ENCODE results near the gene ADAM10. TPM values are rescaled to one million over a fixed set of nuclear protein-coding genes. Genes with fewer than 3 reads are reported as not detected.

Gene ADAM10
- total RNA-seq, 1 experiment from 2014 or later: 159 TPM

GRCh38 chr15:58717357-58717756 is 32.1 kb downstream of the ADAM10 start:
- no peak overlapping the region for H3K4me3 Mint-ChIP-seq
- H3K4me1 ChIP-seq (ENCODE audit: insufficient read depth, low read length): no peaks in the 10 kb centered on the region
- H2BK12ac ChIP-seq (ENCODE audit: insufficient read length, low read depth, low read length): no peak overlapping the region
- peaks cover 5 to 9% of the 10 kb centered on the region in 2 experiments for H3K4me1 Mint-ChIP-seq
- no peaks in the 10 kb centered on the region for H3K23me2 ChIP-seq (ENCODE audit: insufficient read length, low read depth, low read length, poor library complexity, severe bottlenecking)
- no peak overlapping the region for H2BK15ac ChIP-seq (ENCODE audit: low read depth, low read length)
- no peak overlapping the region for H3K27ac Mint-ChIP-seq
- no peak overlapping the region for H3K56ac ChIP-seq (ENCODE audit: insufficient read length, low read depth, low read length)
- H3K4ac ChIP-seq (ENCODE audit: low read depth, low read length): no peak overlapping the region
- H3K79me2 ChIP-seq (ENCODE audit: insufficient read depth, low read length): peaks cover 2% of the 10 kb centered on the region; the same call in 1 of the 2 replicates
- peaks cover 5 to 18% (median 11%) of the 10 kb centered on the region in 3 experiments; a peak in 6 of 7 replicates for H3K36me3 Mint-ChIP-seq (ENCODE audit: insufficient read depth in 1 of 3, low read depth in 3 of 3)
- no peak overlapping the region for H3K27ac ChIP-seq (ENCODE audit: insufficient read length, low read depth, low read length)
- H3K4me2 ChIP-seq (ENCODE audit: insufficient read depth, insufficient read length, low read length): no peak overlapping the region
- no peak overlapping the region for H2AFZ ChIP-seq (ENCODE audit: low read length)
- H4K91ac ChIP-seq (ENCODE audit: insufficient read length, low read depth, low read length): no peak overlapping the region
- no peak overlapping the region for H2BK120ac ChIP-seq (ENCODE audit: low read depth, low read length, poor library complexity, severe bottlenecking)
- H3K79me1 ChIP-seq (ENCODE audit: insufficient read depth, low read depth, low read length, poor library complexity, severe bottlenecking): peaks cover 9% of the 10 kb centered on the region
- WGBS (ENCODE audit: extremely low coverage, insufficient read length, low lambda C conversion rate): no CpG with 5 or more reads among the region's 2 CpGs
- H3K23ac ChIP-seq (ENCODE audit: insufficient read length, low read depth, low read length): no peak overlapping the region
- no peak overlapping the region for H2BK5ac ChIP-seq (ENCODE audit: insufficient read length, low read length)
- H3K18ac ChIP-seq (ENCODE audit: insufficient read length, low read depth, low read length): no peak overlapping the region
- no peak overlapping the region for H2BK20ac ChIP-seq (ENCODE audit: low read depth, low read length, poor library complexity, severe bottlenecking)
- H3K9me3 Mint-ChIP-seq: no peaks in the 10 kb centered on the region
- H3K27me3 Mint-ChIP-seq (ENCODE audit: low read depth): no peaks in the 10 kb centered on the region
- no peaks in the 10 kb centered on the region for H4K20me1 ChIP-seq (ENCODE audit: control insufficient read depth, insufficient read depth, insufficient read length)
- no peak for DNase-seq
- no peak overlapping the region for H4K8ac ChIP-seq (replicated peaks; ENCODE audit: insufficient read length, low read depth, low read length)
- no peak overlapping the region for H3K14ac ChIP-seq (ENCODE audit: insufficient read depth, low read length)
- no peak for TF ChIP-seq CTCF (conservative IDR thresholded peaks at IDR 0.05)
- no peaks in the 10 kb centered on the region for H3K27me3 ChIP-seq (ENCODE audit: insufficient read depth, low read length)
- H3T11ph ChIP-seq (ENCODE audit: low read length): no peak overlapping the region
- H3K9ac ChIP-seq (ENCODE audit: extremely low read depth, insufficient read length, low read length): no peak overlapping the region
- no peaks in the 10 kb centered on the region for H3K9me3 ChIP-seq (ENCODE audit: control insufficient read depth, low read depth, low read length)
- no peak overlapping the region for H4K5ac ChIP-seq (ENCODE audit: insufficient read length, low read depth, low read length)
- no peak overlapping the region for H2AK5ac ChIP-seq (ENCODE audit: insufficient read length, low read length)

Measured in H9 (cell line).